ENCODE measurements around the gene NSFL1C.
"Not testable (repeated sequence)": the region's sequence is repeated elsewhere in the genome, so short reads cannot be mapped to it uniquely, and the experiment has no call there.

Gene NSFL1C

GRCh38 chr20:1423625-1424106 is 43.0 kb downstream of the NSFL1C start:
- DNase-seq (ENCODE audit: low read depth): peak; percentile 46

- DNase-seq (ENCODE audit: low read depth): no peak
Observed at GRCh38 chr20:1423206-1423605, 43.4 kb downstream of the NSFL1C start.

GRCh38 chr20:1422753-1423152 is 43.9 kb downstream of the NSFL1C start:
- no peak for DNase-seq (ENCODE audit: low read depth)

- no peak for DNase-seq (ENCODE audit: low read depth)
Observed at GRCh38 chr20:1420066-1420465, 46.6 kb downstream of the NSFL1C start.

- no peak for DNase-seq (ENCODE audit: low read depth)
Observed at GRCh38 chr20:1418350-1418749, 48.3 kb downstream of the NSFL1C start.

GRCh38 chr20:1417790-1418189 is 48.9 kb downstream of the NSFL1C start:
- no peak for DNase-seq (ENCODE audit: low read depth)

GRCh38 chr20:1417273-1417672 is 49.4 kb downstream of the NSFL1C start:
- no peak for DNase-seq (ENCODE audit: low read depth)

GRCh38 chr20:1415667-1416468 is 50.8 kb downstream of the NSFL1C start:
- DNase-seq (ENCODE audit: low read depth): peak; percentile 79

GRCh38 chr20:1414982-1415381 is 51.7 kb downstream of the NSFL1C start:
- no peak for DNase-seq (ENCODE audit: low read depth)

GRCh38 chr20:1405801-1406200 is 60.8 kb downstream of the NSFL1C start:
- no peak for DNase-seq (ENCODE audit: low read depth)

GRCh38 chr20:1403624-1404023 is 63.0 kb downstream of the NSFL1C start:
- no peak for DNase-seq (ENCODE audit: low read depth)

GRCh38 chr20:1402149-1402548 is 64.5 kb downstream of the NSFL1C start:
- DNase-seq (ENCODE audit: low read depth): no peak

- no peak for DNase-seq (ENCODE audit: low read depth)
Observed at GRCh38 chr20:1401451-1401907, 65.2 kb downstream of the NSFL1C start.

GRCh38 chr20:1399678-1400366 is 66.8 kb downstream of the NSFL1C start:
- DNase-seq (ENCODE audit: low read depth): not testable (repeated sequence)

- not testable (repeated sequence) for DNase-seq (ENCODE audit: low read depth)
Observed at GRCh38 chr20:1398185-1398584, 68.5 kb downstream of the NSFL1C start.

GRCh38 chr20:1397710-1398109 is 68.9 kb downstream of the NSFL1C start:
- DNase-seq (ENCODE audit: low read depth): no peak

GRCh38 chr20:1396702-1397101 is 69.9 kb downstream of the NSFL1C start:
- DNase-seq (ENCODE audit: low read depth): no peak

- no peak for DNase-seq (ENCODE audit: low read depth)
Observed at GRCh38 chr20:1396264-1396663, 70.4 kb downstream of the NSFL1C start.

- no peak for DNase-seq (ENCODE audit: low read depth)
Observed at GRCh38 chr20:1394686-1395085, 72.0 kb downstream of the NSFL1C start.

GRCh38 chr20:1393507-1393882 is 73.2 kb downstream of the NSFL1C start:
- no peak for DNase-seq (ENCODE audit: low read depth)

- peak; percentile 72 for DNase-seq (ENCODE audit: low read depth)
Observed at GRCh38 chr20:1392693-1393506, 73.7 kb downstream of the NSFL1C start, which contains the start of gene FKBP1A. FKBP1A (minus strand) TSS chr20:1393054; CDS start chr20:1392998, 56 bp downstream.

GRCh38 chr20:1392443-1392692 is 74.3 kb downstream of the NSFL1C start:
- DNase-seq (ENCODE audit: low read depth): no peak
